Panc1 (cell line): ENCODE measurements around the gene ZNF333. TPM values are rescaled to one million over a fixed set of nuclear protein-coding genes. Genes with fewer than 3 reads are reported as not detected.

Source experiments
- ATAC-seq: fragments of 200-7000 bp; cut with Tn5 transposase; 2 replicates; pipeline ENCODE4 v1.9.1; 2020; ENCODE audit warnings: mild to moderate bottlenecking, moderate library complexity
- BruUV-seq: library from RNA; stranded (reverse); fragments of 400-500 nt; replicated peaks from 2 replicates; lab custom pipeline; 2021; lab: Mats Ljungman, UMichigan
- CTCF ChIA-PET: fragments of 300-600 bp; sonication (Branson Sonifier 250); formaldehyde crosslinking; loops from one replicate; lab custom pipeline; 2022; ENCODE audit warnings: antibody characterized with exemption; lab: Charles Lee
- POLR2A ChIA-PET: fragments of 300-600 bp; sonication (Branson Sonifier 250); formaldehyde crosslinking; loops from one replicate; lab custom pipeline; 2022; ENCODE audit warnings: antibody characterized with exemption; lab: Charles Lee
- DNase-seq: peaks from one replicate; pipeline ENCODE4 v3.0.0-alpha.2; 2010; ENCODE audit warnings: low read depth, low spot score
- H3K27ac ChIP-seq: 2 replicates; pipeline ENCODE4 v1.5.1; 2011; ENCODE audit warnings: mild to moderate bottlenecking, low read length, inconsistent platforms
- H3K27me3 ChIP-seq: fragments of 200-500 bp; sonication (Bioruptor generic); 2 replicates; pipeline ENCODE4 v1.6.0; 2014; ENCODE audit warnings: low read length, inconsistent platforms; ENCODE audit not compliant: control insufficient read depth, insufficient read depth
- H3K36me3 ChIP-seq: fragments of 200-500 bp; sonication (Bioruptor generic); 2 replicates; pipeline ENCODE4 v1.5.1; 2014; ENCODE audit warnings: inconsistent platforms, mild to moderate bottlenecking, low read length, moderate library complexity; ENCODE audit not compliant: control insufficient read depth, insufficient read depth
- H3K4me1 ChIP-seq: 2 replicates; pipeline ENCODE4 v1.5.1; 2011; ENCODE audit warnings: inconsistent platforms, mild to moderate bottlenecking, low read length, moderate library complexity; ENCODE audit not compliant: control insufficient read depth, insufficient read depth
- H3K4me3 ChIP-seq, 2 experiments: 2 replicates each; pipeline ENCODE4 v1.5.1; 2011 to 2012; ENCODE audit warnings: low read depth in 2 of 2, low read length in 2 of 2, mild to moderate bottlenecking in 2 of 2, inconsistent platforms in 1 of 2, moderate library complexity in 1 of 2
- H3K9me3 ChIP-seq: fragments of 200-500 bp; sonication (Bioruptor generic); 2 replicates; pipeline ENCODE4 v1.5.1; 2014; ENCODE audit warnings: low read depth, mild to moderate bottlenecking, inconsistent platforms, low read length, moderate library complexity; ENCODE audit not compliant: control insufficient read depth, insufficient read depth
- CTCF ChIP-seq: fragments of 450-650 bp; IDR thresholded peaks from 2 replicates; pipeline ENCODE4 v1.5.1; 2017; ENCODE audit warnings: mild to moderate bottlenecking
- POLR2AphosphoS5 ChIP-seq: IDR thresholded peaks from 2 replicates; pipeline ENCODE4 v1.6.1; 2012; ENCODE audit warnings: mild to moderate bottlenecking, low read depth, low read length, moderate library complexity
- SIN3A ChIP-seq: IDR thresholded peaks from 2 replicates; pipeline ENCODE4 v1.6.1; 2012; ENCODE audit warnings: low read depth, mild to moderate bottlenecking, low read length, moderate library complexity, borderline replicate concordance; ENCODE audit not compliant: insufficient read depth
- TCF7L2 ChIP-seq: IDR thresholded peaks from 2 replicates; pipeline ENCODE4 v1.6.1; 2011; ENCODE audit warnings: mild to moderate bottlenecking, low read depth, low read length, inconsistent platforms
- in situ Hi-C: cut with HindIII; loops from 2 replicates; pipeline ENCODE4 v1.10.0; 2016; ENCODE audit warnings: low sequenced_read_pairs, low pct_unique_long_range_greater_than_20kb
- intact Hi-C: fragments of 100-400 bp; cut with micrococcal nuclease; formaldehyde crosslinking; loops from one replicate; pipeline ENCODE4 v1.10.0; 2022; ENCODE audit not compliant: unreplicated experiment
- total RNA-seq: library from RNA; stranded (reverse); gene quantifications from one replicate; pipeline ENCODE4 v1.2.1, GENCODE V29; 2021; ENCODE audit not compliant: unreplicated experiment
- TF ChIP-seq, protein P1 (sequence below), 2 experiments: IDR thresholded peaks; 2 replicates each; pipeline ENCODE4 v1.6.1; 2011 to 2012; ENCODE audit warnings: low read depth in 2 of 2, control low read depth in 1 of 2, low read length in 1 of 2, mild to moderate bottlenecking in 1 of 2, moderate library complexity in 1 of 2; ENCODE audit not compliant: insufficient read depth in 1 of 2

ZNF333 gene
- total RNA-seq, 1 experiment from 2014 or later = 9.2 TPM

- in situ Hi-C loops (no loop called here), intact Hi-C loops (no loop called here)
- Histone ChIP-seq H3K27ac (no peak overlapping the region), H3K4me3 (no peak overlapping the region), H3K27me3 (no peaks in the 10 kb centered on the region), H3K36me3 (no peaks in the 10 kb centered on the region; the same call in 1 of the 2 replicates), H3K4me1 (no peaks in the 10 kb centered on the region), H3K9me3 (peaks cover 39% of the 10 kb centered on the region)
- CTCF ChIA-PET = interaction anchor here (0.6 kb wide), 1 partner anchor 41 kb away, joined by 3 read pairs; no protein-coding TSS in a partner anchor
- POLR2A ChIA-PET = interaction anchor here (0.6 kb wide), 1 partner anchor 19 kb away, joined by 5 read pairs; no protein-coding TSS in a partner anchor
- TF ChIP-seq CTCF = no peak
- no peak for TF ChIP-seq TCF7L2
- TF ChIP-seq POLR2AphosphoS5 = no peak
- TF ChIP-seq, protein P1, sequence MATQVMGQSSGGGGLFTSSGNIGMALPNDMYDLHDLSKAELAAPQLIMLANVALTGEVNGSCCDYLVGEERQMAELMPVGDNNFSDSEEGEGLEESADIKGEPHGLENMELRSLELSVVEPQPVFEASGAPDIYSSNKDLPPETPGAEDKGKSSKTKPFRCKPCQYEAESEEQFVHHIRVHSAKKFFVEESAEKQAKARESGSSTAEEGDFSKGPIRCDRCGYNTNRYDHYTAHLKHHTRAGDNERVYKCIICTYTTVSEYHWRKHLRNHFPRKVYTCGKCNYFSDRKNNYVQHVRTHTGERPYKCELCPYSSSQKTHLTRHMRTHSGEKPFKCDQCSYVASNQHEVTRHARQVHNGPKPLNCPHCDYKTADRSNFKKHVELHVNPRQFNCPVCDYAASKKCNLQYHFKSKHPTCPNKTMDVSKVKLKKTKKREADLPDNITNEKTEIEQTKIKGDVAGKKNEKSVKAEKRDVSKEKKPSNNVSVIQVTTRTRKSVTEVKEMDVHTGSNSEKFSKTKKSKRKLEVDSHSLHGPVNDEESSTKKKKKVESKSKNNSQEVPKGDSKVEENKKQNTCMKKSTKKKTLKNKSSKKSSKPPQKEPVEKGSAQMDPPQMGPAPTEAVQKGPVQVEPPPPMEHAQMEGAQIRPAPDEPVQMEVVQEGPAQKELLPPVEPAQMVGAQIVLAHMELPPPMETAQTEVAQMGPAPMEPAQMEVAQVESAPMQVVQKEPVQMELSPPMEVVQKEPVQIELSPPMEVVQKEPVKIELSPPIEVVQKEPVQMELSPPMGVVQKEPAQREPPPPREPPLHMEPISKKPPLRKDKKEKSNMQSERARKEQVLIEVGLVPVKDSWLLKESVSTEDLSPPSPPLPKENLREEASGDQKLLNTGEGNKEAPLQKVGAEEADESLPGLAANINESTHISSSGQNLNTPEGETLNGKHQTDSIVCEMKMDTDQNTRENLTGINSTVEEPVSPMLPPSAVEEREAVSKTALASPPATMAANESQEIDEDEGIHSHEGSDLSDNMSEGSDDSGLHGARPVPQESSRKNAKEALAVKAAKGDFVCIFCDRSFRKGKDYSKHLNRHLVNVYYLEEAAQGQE (IDR thresholded peaks at IDR 0.05; ENCODE audit: insufficient read depth in 1 of 2, low read depth in 2 of 2, low read length in 1 of 2) = no peak
- TF ChIP-seq SIN3A = no peak
- ATAC-seq (no peak), DNase-seq (no peak)
- no TSS peak for BruUV-seq
Observed at GRCh38 chr19:14715841-14716240, 26.0 kb downstream of the ZNF333 start.

DNA sequence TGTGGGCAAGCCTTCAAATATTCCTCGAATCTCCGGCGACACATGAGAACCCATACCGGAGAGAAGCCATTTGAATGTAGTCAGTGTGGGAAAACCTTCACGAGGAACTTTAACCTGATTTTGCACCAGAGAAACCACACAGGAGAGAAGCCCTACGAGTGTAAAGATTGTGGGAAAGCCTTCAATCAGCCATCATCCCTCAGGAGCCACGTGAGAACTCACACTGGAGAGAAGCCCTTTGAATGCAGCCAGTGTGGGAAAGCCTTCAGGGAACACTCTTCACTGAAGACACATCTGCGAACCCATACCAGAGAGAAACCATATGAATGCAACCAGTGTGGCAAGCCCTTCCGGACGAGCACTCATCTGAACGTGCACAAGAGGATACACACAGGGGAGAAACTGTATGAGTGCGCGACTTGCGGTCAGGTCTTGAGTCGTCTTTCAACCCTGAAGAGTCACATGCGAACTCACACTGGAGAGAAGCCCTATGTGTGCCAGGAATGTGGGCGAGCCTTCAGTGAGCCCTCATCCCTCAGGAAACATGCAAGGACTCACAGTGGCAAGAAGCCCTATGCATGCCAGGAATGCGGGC, 28.8 kb downstream of the ZNF333 start:
- TF ChIP-seq CTCF (no peak), SIN3A (no peak)

More for the DNA sequence above, 28.8 kb downstream of the ZNF333 start:
- DNase-seq (no peak), ATAC-seq (no peak)
- no peaks in the 10 kb centered on the region; the same call in 1 of the 2 replicates for H3K36me3 ChIP-seq
- BruUV-seq = no TSS peak
- H3K27me3 ChIP-seq = no peaks in the 10 kb centered on the region
- H3K4me1 ChIP-seq = no peaks in the 10 kb centered on the region
- intact Hi-C loops (no loop called here), in situ Hi-C loops (no loop called here)
- H3K9me3 ChIP-seq = peaks cover 52% of the 10 kb centered on the region
- H3K27ac ChIP-seq = no peak overlapping the region
- ChIA-PET CTCF (no interaction called here), POLR2A (no interaction called here)
- no peak overlapping the region for H3K4me3 ChIP-seq
